ENCODE data around the gene CD59. TPM values are rescaled to one million over a fixed set of nuclear protein-coding genes. Genes with fewer than 3 reads are reported as not detected.
A peak's percentile ranks its signal among the peaks of the same experiment; 100 is the strongest.
"Not testable (repeated sequence)": the region's sequence is repeated elsewhere in the genome, so short reads cannot be mapped to it uniquely, and the experiment has no call there.

Gene CD59
- total RNA-seq, 1 donor from 2014 or later, result 816 TPM

- Histone ChIP-seq H3K27ac (no peak overlapping the region), H3K36me3 (no peaks in the 10 kb centered on the region), H3K27me3 (ENCODE audit: low read depth) (no peaks in the 10 kb centered on the region), H3K4me1 (peaks cover 30% of the 10 kb centered on the region), H3K4me3 (no peak overlapping the region), H3K9me3 (no peaks in the 10 kb centered on the region)
- ATAC-seq, result no peak
- TF ChIP-seq, protein P1, sequence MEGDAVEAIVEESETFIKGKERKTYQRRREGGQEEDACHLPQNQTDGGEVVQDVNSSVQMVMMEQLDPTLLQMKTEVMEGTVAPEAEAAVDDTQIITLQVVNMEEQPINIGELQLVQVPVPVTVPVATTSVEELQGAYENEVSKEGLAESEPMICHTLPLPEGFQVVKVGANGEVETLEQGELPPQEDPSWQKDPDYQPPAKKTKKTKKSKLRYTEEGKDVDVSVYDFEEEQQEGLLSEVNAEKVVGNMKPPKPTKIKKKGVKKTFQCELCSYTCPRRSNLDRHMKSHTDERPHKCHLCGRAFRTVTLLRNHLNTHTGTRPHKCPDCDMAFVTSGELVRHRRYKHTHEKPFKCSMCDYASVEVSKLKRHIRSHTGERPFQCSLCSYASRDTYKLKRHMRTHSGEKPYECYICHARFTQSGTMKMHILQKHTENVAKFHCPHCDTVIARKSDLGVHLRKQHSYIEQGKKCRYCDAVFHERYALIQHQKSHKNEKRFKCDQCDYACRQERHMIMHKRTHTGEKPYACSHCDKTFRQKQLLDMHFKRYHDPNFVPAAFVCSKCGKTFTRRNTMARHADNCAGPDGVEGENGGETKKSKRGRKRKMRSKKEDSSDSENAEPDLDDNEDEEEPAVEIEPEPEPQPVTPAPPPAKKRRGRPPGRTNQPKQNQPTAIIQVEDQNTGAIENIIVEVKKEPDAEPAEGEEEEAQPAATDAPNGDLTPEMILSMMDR (IDR thresholded peaks at IDR 0.05), result peak; percentile 61
- no peak for DNase-seq
- intact Hi-C loops (cut with DNase I), result no loop called here
Measured at GRCh38 chr11:33687733-33688479, 48.3 kb downstream of the CD59 start.

DNA sequence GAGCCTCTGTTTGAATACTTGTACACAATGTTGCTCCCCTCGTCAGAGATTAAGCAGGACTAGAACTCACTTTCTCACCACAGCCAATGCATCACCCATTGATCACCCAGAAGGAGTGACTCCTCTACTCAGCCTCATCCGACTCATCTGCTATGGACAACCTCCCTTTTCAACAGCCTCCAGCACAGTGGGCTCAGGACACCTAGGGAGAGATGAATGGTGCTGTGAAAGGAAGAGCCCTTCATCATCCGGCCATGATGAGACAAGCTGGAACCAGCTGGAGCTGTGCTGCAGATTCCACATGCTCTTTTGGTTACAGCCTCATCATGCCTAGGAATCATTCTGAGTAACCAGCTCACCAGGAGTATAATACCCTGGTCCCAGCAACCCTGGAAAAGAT lies 51.1 kb downstream of the CD59 start:
- Histone ChIP-seq H3K27me3 (ENCODE audit: low read depth) (peaks cover 5% of the 10 kb centered on the region), H3K27ac (no peak overlapping the region), H3K9me3 (no peaks in the 10 kb centered on the region), H3K4me1 (peaks cover 4% of the 10 kb centered on the region), H3K36me3 (no peaks in the 10 kb centered on the region), H3K4me3 (no peak overlapping the region)
- ATAC-seq (no peak), DNase-seq (no peak)
- intact Hi-C loops (cut with DNase I), result no loop called here
- TF ChIP-seq, protein P1 (IDR thresholded peaks at IDR 0.05), result no peak

DNA sequence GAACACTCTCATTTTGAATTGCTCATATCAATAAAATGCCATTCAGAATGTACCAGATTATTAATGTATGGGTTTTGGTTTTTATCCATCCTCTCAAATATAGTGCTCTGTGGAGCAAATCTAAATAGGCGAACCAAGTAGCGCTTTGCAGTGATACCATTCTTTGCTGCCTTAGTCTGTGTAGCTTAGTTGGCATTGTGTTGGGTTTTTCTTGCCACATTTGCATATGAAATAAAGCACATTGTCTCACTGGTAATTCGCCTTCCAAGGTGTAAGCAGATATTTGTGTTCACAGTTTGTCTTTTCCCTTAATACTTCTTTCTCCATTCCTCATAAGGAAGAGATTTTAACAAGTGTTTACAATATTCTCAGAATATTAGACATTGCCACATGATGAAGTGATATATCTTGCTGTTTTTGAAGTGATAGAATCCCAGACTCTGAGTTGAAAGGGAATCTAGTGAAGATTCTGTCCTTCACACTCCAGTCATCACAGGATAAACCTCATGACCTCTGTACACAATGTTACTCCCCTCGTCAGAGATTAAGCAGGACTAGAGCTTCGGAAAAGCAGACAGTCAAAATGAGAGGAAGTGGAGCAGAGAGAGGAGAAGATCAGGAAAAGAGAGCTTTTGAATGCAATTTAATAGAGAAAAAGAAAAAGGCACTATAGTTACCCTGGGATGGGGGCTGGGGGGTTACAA lies 52.1 kb downstream of the CD59 start:
- TF ChIP-seq, protein P1 (IDR thresholded peaks at IDR 0.05), result no peak
- H3K9me3 ChIP-seq, result no peaks in the 10 kb centered on the region
- intact Hi-C loops (cut with DNase I), result no loop called here
- DNase-seq (no peak), ATAC-seq (no peak)
- no peaks in the 10 kb centered on the region for H3K4me1 ChIP-seq
- H3K36me3 ChIP-seq, result no peaks in the 10 kb centered on the region
- no peak overlapping the region for H3K27ac ChIP-seq
- no peak overlapping the region for H3K4me3 ChIP-seq
- peaks cover 5% of the 10 kb centered on the region for H3K27me3 ChIP-seq (ENCODE audit: low read depth)

- TF ChIP-seq, protein P1 (IDR thresholded peaks at IDR 0.05), result no peak
- H3K4me1 ChIP-seq, result no peaks in the 10 kb centered on the region
- no peak overlapping the region for H3K4me3 ChIP-seq
- no peaks in the 10 kb centered on the region for H3K36me3 ChIP-seq
- intact Hi-C loops (cut with DNase I), result no loop called here
- ATAC-seq (no peak), DNase-seq (no peak)
- no peaks in the 10 kb centered on the region for H3K9me3 ChIP-seq
- no peak overlapping the region for H3K27ac ChIP-seq
- H3K27me3 ChIP-seq (ENCODE audit: low read depth), result peaks cover 5% of the 10 kb centered on the region
Measured at GRCh38 chr11:33682446-33682845, 53.8 kb downstream of the CD59 start.

- TF ChIP-seq, protein P1 (IDR thresholded peaks at IDR 0.05), result no peak
- intact Hi-C loops (cut with DNase I), result no loop called here
- H3K9me3 ChIP-seq, result no peaks in the 10 kb centered on the region
- no peak overlapping the region for H3K27ac ChIP-seq
- no peaks in the 10 kb centered on the region for H3K4me1 ChIP-seq
- H3K4me3 ChIP-seq, result no peak overlapping the region
- H3K36me3 ChIP-seq, result no peaks in the 10 kb centered on the region
- H3K27me3 ChIP-seq (ENCODE audit: low read depth), result peaks cover 5% of the 10 kb centered on the region
- no peak for ATAC-seq
- DNase-seq, result no peak
Measured at GRCh38 chr11:33682019-33682418, 54.2 kb downstream of the CD59 start.

GRCh38 chr11:33678616-33679015 lies 57.6 kb downstream of the CD59 start:
- ATAC-seq; intact Hi-C loops (cut with DNase I); DNase-seq; H3K4me1 ChIP-seq; H3K27ac ChIP-seq; H3K36me3 ChIP-seq; H3K27me3 ChIP-seq (ENCODE audit: low read depth); H3K4me3 ChIP-seq; H3K9me3 ChIP-seq: not testable (repeated sequence)

Data from lower lobe of right lung (tissue), 2 donors.